ENCODE results near the gene FBXO31.
"Not testable (repeated sequence)": the region's sequence is repeated elsewhere in the genome, so short reads cannot be mapped to it uniquely, and the experiment has no call there.

FBXO31 gene

GRCh38 chr16:87410968-87411367 is 27.4 kb upstream of the FBXO31 start:
- no peak for DNase-seq

GRCh38 chr16:87410530-87410929 is 27.0 kb upstream of the FBXO31 start:
- DNase-seq = no peak

GRCh38 chr16:87409781-87410180 is 26.2 kb upstream of the FBXO31 start:
- DNase-seq = no peak

GRCh38 chr16:87409153-87409552 is 25.6 kb upstream of the FBXO31 start:
- DNase-seq = no peak

GRCh38 chr16:87407511-87408112 is 24.0 kb upstream of the FBXO31 start:
- no peak for DNase-seq

GRCh38 chr16:87406495-87407088 is 23.0 kb upstream of the FBXO31 start:
- no peak for DNase-seq

- no peak for DNase-seq
Measured at GRCh38 chr16:87404764-87405625, 21.4 kb upstream of the FBXO31 start.

GRCh38 chr16:87395181-87395842 is 11.7 kb upstream of the FBXO31 start:
- no peak for DNase-seq

GRCh38 chr16:87393680-87394055 is 10.1 kb upstream of the FBXO31 start:
- no peak for DNase-seq

GRCh38 chr16:87392821-87393679 is 9.5 kb upstream of the FBXO31 start:
- peak; percentile 21 to 34 for DNase-seq

GRCh38 chr16:87391950-87392820 is 8.6 kb upstream of the FBXO31 start, which contains the start of gene MAP1LC3B:
Gene MAP1LC3B (plus strand): TSS chr16:87392336. CDS start chr16:87392428, 92 bp downstream.
- peak; percentile 97 to 99 for DNase-seq

GRCh38 chr16:87391324-87391949 is 7.9 kb upstream of the FBXO31 start:
- DNase-seq = peak in 1 of 2 donors; percentile 18

- no peak for DNase-seq
Measured at GRCh38 chr16:87390641-87391323, 7.2 kb upstream of the FBXO31 start.

GRCh38 chr16:87389914-87390313 is 6.3 kb upstream of the FBXO31 start:
- DNase-seq = not testable (repeated sequence)

- no peak for DNase-seq
Measured at GRCh38 chr16:87389245-87389644, 5.7 kb upstream of the FBXO31 start.

- DNase-seq = no peak
Measured at GRCh38 chr16:87388818-87389134, 5.2 kb upstream of the FBXO31 start.

- peak; percentile 68 to 75 for DNase-seq
Measured at GRCh38 chr16:87387942-87388817, 4.6 kb upstream of the FBXO31 start.

- DNase-seq = not testable (repeated sequence)
Measured at GRCh38 chr16:87384875-87385167, 1.2 kb upstream of the FBXO31 start.

- peak in 1 of 2 donors; percentile 41 for DNase-seq
Measured at GRCh38 chr16:87384162-87384874, 742 bp upstream of the FBXO31 start.

All from stimulated activated CD4-positive, alpha-beta T cell treated with anti-CD3 and anti-CD28 coated beads, Interleukin-2, amount 100 ng/mL, for 48 hours (primary cell).